Endodermal cell (in vitro differentiated cells): ENCODE data around the gene EIF2S3B. TPM values are rescaled to one million over a fixed set of nuclear protein-coding genes. Genes with fewer than 3 reads are reported as not detected.

ENCODE experiments used
- DNase-seq: peaks from one replicate; pipeline ENCODE4 v3.0.0-alpha.2; 2017
- H3K27ac ChIP-seq: 2 replicates; pipeline ENCODE4 v1.5.1; 2013; ENCODE audit warnings: mild to moderate bottlenecking, low read depth, low read length, moderate library complexity
- H3K27me3 ChIP-seq: 2 replicates; pipeline ENCODE4 v1.6.1; 2013; ENCODE audit warnings: mild to moderate bottlenecking, low read length, moderate library complexity; ENCODE audit not compliant: insufficient read depth, control insufficient read depth, poor library complexity, severe bottlenecking
- H3K36me3 ChIP-seq: 2 replicates; pipeline ENCODE4 v1.7.0; 2013; ENCODE audit warnings: mild to moderate bottlenecking, low read length, moderate library complexity; ENCODE audit not compliant: control insufficient read depth, insufficient read depth
- H3K4me1 ChIP-seq: one replicate; pipeline ENCODE4 v1.7.0; 2013; ENCODE audit warnings: low read length; ENCODE audit not compliant: control insufficient read depth, insufficient read depth
- H3K4me3 ChIP-seq: 2 replicates; pipeline ENCODE4 v1.5.1; 2013; ENCODE audit warnings: mild to moderate bottlenecking, low read length, moderate library complexity
- H3K9ac ChIP-seq: 2 replicates; pipeline ENCODE4 v1.6.1; 2013; ENCODE audit warnings: mild to moderate bottlenecking, low read length, moderate library complexity; ENCODE audit not compliant: poor library complexity, severe bottlenecking; ENCODE audit errors: extremely low read depth
- H3K9me3 ChIP-seq: 2 replicates; pipeline ENCODE4 v1.6.1; 2013; ENCODE audit warnings: mild to moderate bottlenecking, low read length, moderate library complexity; ENCODE audit not compliant: control insufficient read depth
- H3K27ac Mint-ChIP-seq: 2 replicates; pipeline ENCODE4 v1.8.0; 2020; ENCODE audit warnings: mixed read lengths
- H3K27me3 Mint-ChIP-seq: 2 replicates; pipeline ENCODE4 v1.8.0; 2021; ENCODE audit warnings: mild to moderate bottlenecking, mixed read lengths; ENCODE audit not compliant: insufficient read depth
- H3K36me3 Mint-ChIP-seq: 2 replicates; pipeline ENCODE4 v1.8.0; 2020; ENCODE audit warnings: low read depth, mixed read lengths
- H3K4me1 Mint-ChIP-seq: 2 replicates; pipeline ENCODE4 v1.8.0; 2020; ENCODE audit warnings: mixed read lengths
- H3K4me3 Mint-ChIP-seq: 2 replicates; pipeline ENCODE4 v1.8.0; 2020; ENCODE audit warnings: mild to moderate bottlenecking, moderate library complexity, mixed read lengths
- H3K9me3 Mint-ChIP-seq: 2 replicates; pipeline ENCODE4 v1.8.0; 2020; ENCODE audit warnings: mild to moderate bottlenecking, mixed read lengths
- CTCF ChIP-seq: fragments of 200-600 bp; sonication (generic); conservative IDR thresholded peaks from 2 replicates; pipeline ENCODE4 v1.5.0; 2021; ENCODE audit warnings: antibody characterized with exemption, mild to moderate bottlenecking
- WGBS, 2 experiments: methylation state at CpG; one replicate each; pipeline versions ENCODE4 v1.1.5 to v1.1.7; 2013; ENCODE audit warnings: missing lambda C conversion rate in 2 of 2, mixed read lengths in 1 of 2; ENCODE audit not compliant: insufficient coverage in 1 of 2, insufficient read length in 1 of 2; 5-methylcytosine and 5-hydroxymethylcytosine counted together
- total RNA-seq, 2 donors: library from RNA; stranded (reverse); fragmentation: NEBNext Ultra II Directional in 1 of 2; extraction: Animal tissue kit (Norgen Biotek cat#: 25700) in 1 of 2; gene quantifications; 2 replicates in 1 of 2; 3 replicates in 1 of 2; pipeline ENCODE4 v1.2.1, GENCODE V29; 2021

EIF2S3B gene
- total RNA-seq, 2 donors from 2014 or later = 2.1 to 5.9 TPM

DNA sequence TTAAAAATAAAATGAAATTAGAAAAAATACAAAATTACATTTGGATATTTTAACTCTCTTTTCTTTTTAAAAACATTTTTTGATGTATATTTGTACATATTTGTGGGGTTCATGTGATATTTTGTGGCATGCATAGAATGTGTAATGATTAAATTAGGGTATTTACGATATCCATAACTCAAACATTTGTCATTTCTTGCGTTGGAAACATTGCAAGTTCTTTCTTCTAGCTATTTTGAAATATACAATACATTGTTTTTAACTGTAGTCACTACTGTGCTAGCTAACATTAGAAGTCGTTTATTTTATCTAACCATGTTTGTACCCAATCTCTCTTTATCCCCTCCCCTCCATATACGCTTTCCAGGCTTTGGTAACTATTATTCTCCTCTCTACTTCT is 13.9 kb upstream of the EIF2S3B start:
- Mint-ChIP-seq H3K4me1 (no peaks in the 10 kb centered on the region), H3K9me3 (peaks cover 9% of the 10 kb centered on the region), H3K4me3 (no peak overlapping the region), H3K27me3 (no peaks in the 10 kb centered on the region), H3K27ac (no peak overlapping the region), H3K36me3 (peaks cover 1% of the 10 kb centered on the region)
- Histone ChIP-seq H3K9me3 (no peaks in the 10 kb centered on the region), H3K9ac (no peak overlapping the region), H3K4me3 (no peak overlapping the region), H3K27me3 (no peaks in the 10 kb centered on the region), H3K27ac (no peak overlapping the region), H3K36me3 (no peaks in the 10 kb centered on the region), H3K4me1 (no peaks in the 10 kb centered on the region)
- 93 to 95% methylated on average over 2 to 4 of the region's 4 CpGs for WGBS, 2 experiments
- TF ChIP-seq CTCF = no peak
- no peak for DNase-seq

GRCh38 chr12:10497602-10498001 is 8.1 kb upstream of the EIF2S3B start:
- Mint-ChIP-seq H3K27ac (no peak overlapping the region), H3K9me3 (peaks cover 3% of the 10 kb centered on the region), H3K36me3 (peaks cover 1% of the 10 kb centered on the region), H3K4me1 (no peaks in the 10 kb centered on the region), H3K27me3 (no peaks in the 10 kb centered on the region), H3K4me3 (no peak overlapping the region)
- no peak for DNase-seq
- TF ChIP-seq CTCF = no peak
- H3K27ac ChIP-seq = no peak overlapping the region
- H3K4me1 ChIP-seq = no peaks in the 10 kb centered on the region
- WGBS, 2 experiments = 81 to 92% methylated on average over 2 of the region's 2 CpGs
- H3K4me3 ChIP-seq = no peak overlapping the region
- H3K9ac ChIP-seq = no peak overlapping the region
- H3K36me3 ChIP-seq = no peaks in the 10 kb centered on the region
- no peaks in the 10 kb centered on the region for H3K27me3 ChIP-seq
- H3K9me3 ChIP-seq = no peaks in the 10 kb centered on the region

- H3K27ac ChIP-seq = no peak overlapping the region
- Mint-ChIP-seq H3K27me3 (no peaks in the 10 kb centered on the region), H3K27ac (no peak overlapping the region), H3K36me3 (peaks cover 1% of the 10 kb centered on the region), H3K9me3 (peaks cover 4% of the 10 kb centered on the region), H3K4me1 (no peaks in the 10 kb centered on the region), H3K4me3 (no peak overlapping the region)
- no peaks in the 10 kb centered on the region for H3K4me1 ChIP-seq
- H3K9me3 ChIP-seq = no peaks in the 10 kb centered on the region
- TF ChIP-seq CTCF = no peak
- no peak for DNase-seq
- no peaks in the 10 kb centered on the region for H3K27me3 ChIP-seq
- no peaks in the 10 kb centered on the region for H3K36me3 ChIP-seq
- no peak overlapping the region for H3K4me3 ChIP-seq
- 13 to 28% methylated on average over 1 of the region's 1 CpG for WGBS, 2 experiments
- H3K9ac ChIP-seq = no peak overlapping the region
Observed at GRCh38 chr12:10498042-10498441, 7.6 kb upstream of the EIF2S3B start.
